Activated gamma-delta T cell treated with anti-CD3 and anti-CD28 coated beads, Interleukin-2, amount 50 U/mL, for 16 hours (primary cell): Measurements from ENCODE around the gene FKBP8.
"Not testable (repeated sequence)": the region's sequence is repeated elsewhere in the genome, so short reads cannot be mapped to it uniquely, and the experiment has no call there.

Experiments used
- DNase-seq: peaks from one replicate; pipeline ENCODE4 v3.0.0-alpha.2; 2020; ENCODE audit warnings: low read depth

FKBP8 gene

DNA sequence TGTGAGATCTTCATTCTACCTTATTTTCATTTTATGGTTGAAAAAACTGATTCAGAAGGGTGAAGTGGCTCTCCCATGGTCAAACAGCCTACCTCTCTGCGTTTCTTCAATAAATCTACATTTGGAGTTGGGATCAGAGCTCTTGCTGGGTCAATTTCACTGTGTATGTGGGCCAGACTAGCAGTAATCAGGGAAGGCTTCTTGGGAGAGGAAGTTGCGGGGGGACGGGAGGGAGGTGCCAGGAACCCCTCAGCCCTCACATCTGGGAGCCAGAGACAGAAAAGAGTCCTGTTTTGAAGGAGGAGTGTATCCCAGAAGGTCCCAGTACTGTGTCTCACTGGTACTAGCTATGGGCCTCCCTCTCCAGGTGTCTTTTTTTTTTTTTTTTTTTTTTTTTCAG is 15.2 kb upstream of the FKBP8 start:
- no peak for DNase-seq

DNA sequence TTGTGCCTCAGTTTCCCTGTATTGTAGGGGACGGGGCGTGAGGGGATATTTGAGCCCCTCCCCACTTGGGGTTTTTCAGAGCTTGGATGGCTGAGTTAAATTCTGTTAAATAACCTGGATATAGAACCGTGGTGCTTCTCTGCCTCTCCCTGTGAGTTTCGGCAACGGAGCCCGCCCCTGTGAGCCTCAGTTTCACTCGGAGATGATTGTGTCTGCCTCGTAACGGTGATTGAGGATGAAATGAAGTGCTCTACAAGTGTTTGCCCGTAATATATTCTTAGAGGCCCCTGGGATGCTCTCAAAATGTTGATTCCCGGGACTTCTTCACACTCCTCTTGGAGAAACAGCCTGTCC is 14.8 kb upstream of the FKBP8 start:
- no peak for DNase-seq

DNA sequence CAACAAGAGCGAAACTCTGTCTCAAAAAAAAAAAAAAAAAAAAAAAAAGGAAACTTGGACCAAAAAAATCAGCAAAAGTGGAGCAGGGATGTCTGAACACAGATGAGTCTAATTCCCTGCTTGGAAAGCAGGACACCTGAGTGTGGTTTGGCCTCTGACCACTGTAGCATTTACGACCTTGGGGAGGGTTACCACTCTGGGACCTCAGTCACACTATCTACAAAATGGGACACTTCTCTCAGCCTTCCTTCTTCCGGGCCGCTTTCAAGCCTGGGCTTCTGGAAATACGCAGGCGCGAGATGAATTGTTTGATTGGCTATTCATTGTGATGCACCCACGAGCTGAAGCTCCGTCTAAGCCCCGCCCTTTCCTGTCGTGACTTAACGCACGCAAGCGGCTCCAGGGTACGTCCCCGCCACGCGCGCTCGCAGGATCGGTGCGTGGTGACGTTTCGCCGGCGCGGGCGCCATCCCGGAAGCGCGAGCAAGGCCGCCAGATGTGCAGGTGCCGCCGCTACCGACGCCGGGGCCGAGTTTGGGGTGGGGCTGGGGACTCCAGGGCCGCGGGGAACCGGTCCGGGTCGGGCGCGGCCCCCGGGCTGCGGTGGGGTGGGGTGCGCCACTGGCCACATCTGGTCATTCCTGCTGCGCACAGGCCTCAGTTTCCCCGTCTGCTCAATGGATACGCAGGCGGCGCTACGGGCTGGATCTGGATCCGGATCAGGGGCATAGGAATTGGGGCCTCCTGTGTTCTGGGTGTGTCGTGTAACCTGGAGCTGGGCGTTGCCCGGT is 14.2 kb upstream of the FKBP8 start, which contains the start of gene KXD1:
Gene KXD1 (plus strand): TSS at position 460 of the 791 bp plus-strand sequence. CDS start 4,187 bp downstream, outside the sequence.
- peak; percentile 97 for DNase-seq

DNA sequence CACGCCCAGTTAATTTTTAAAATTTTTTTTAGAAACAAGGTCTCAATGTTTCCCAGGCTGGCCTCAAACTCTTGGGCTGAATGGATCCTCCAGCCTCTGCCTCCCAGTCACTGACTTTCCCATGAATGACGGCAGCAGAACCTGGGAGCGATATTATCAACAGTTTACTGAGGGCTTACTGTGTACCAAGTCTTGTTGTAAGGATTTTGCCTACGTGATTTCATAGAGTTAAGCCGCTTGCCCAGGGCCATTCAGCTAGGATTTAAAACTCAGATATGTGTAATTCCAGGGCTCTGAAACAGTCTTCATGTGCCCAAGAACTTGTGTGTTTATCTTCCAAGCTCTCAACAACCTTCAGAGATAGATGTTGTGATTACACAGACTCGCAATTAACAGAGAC is 8.3 kb upstream of the FKBP8 start:
- no peak for DNase-seq

DNA sequence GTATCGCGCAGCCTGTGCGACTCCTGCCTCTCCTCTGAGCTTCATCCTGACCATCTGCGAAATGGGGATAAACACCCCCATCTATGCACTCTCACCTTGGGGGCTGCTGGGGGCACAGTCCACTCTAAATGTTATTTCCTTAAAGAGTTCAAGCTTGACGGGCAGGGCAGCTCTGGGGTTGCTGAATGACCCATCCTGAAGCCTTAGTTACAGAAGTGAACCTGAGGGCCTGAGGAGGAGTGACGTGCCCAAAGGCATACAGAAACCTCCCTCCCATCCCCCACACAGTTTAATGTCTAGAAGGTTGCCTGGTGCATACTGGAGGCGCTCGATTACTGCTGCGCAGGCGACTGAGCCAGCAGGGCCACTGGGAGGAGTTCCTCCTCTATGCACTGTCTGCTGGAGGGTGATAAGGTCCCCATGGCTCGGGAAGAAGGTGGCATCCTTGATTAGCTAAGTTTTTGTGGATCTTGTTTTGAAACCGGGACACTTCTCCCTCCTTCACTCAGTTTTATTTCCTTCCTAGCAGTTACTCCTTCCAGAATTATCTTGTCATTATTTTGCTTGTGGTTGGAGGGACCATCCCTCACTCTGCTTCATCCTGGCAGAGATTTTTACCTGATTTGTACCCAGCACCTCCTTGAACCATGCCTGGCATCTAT is 572 bp upstream of the FKBP8 start:
- DNase-seq, result peak; percentile 44

DNA sequence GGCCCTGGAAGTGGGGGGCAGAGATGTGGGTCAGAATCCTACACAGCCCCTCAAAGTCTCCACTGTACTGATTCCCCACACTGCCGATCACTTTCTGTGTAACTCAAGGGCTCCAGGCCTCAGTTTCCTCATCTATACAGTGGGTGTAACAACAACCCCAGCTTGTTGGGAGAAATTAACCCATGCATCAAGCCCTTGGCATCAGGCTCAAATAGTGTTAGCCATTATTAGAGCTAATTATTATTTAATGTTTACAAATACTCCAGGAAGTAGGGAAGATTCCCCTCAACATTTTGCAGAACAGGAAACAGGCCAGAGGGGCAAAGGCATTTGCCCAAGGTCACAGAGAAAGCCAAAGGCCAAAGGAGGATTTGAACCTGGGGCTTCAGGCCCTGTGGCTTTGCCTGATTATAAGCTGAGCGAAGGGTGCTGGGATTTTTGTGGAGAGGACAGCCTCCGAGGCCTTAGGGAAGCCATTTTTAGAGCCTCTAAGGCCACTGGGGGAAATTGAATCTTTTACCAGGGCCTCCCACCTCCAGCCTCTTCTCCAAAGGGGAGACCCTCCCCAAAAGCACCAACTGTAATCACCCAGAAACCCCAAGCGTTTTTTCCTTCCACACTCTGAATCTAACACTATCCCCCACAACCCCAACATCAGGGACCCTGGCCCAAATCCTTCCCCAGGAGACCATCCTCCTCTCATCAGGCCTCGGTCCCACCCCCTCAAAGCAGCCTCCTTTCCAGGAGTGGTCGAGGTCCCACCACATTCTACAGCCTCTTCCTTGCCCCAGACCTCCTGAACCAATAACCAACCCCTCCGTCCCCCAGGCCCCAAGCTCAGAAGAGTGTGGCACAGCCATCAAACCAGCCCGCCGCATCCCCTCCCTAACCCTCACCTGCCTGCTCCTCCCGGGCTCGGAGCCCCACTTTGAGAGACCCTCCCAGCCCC is 1.1 kb downstream of the FKBP8 start:
- DNase-seq, result no peak

DNA sequence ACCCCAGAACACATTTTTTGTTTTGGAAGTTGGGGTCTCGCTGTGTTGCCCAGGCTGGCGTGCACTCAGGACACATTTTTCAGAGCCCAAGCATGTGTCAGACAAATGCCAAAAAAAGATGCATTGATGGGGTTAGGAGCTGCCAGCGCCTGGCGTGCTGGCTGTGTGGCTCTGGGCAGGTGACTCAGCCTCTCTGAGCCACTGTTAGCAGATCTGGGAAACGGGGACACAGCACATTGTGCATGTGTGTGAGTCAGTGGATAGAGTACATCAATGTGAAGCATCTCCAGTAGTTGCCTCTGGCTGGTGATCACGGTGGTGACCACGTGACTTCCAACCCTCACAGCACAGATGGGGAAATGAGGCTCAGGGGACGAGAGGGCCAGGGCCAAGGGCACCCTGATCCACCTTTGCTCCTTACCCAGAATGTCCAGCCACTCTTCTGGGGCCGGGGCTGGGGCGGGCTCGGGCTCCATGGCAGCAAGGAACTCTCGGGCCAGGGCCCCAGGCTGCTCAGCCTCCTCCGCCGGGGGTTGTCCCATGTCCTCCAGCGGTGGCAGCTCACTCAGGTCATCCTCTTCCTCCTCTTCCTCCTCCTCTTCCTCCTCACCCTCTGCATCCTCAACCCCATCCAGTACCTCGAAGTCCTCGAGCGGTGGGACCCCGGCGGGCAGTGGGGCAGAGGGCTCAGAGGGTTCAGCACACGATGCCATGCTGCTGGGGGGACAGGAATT is 1.9 kb downstream of the FKBP8 start:
- no peak for DNase-seq

DNA sequence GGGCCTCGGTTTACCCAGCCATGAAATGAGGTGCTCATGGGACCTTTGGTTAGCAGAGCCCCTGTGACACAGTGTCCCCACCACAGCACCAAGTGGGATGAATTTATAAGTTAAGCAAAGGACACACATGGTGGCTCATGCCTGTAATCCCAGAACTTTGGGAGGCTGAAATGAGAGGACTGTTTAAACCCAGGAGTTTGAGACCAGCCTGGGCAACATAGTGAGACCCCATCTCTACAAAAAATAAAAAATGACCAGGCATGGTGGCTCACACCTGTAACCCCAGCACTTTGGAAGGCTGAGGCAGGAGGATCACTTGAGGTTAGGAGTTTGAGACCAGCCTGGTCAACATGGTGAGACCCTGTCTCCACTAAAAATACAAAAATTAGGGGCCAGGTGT is 3.2 kb downstream of the FKBP8 start:
- not testable (repeated sequence) for DNase-seq

DNA sequence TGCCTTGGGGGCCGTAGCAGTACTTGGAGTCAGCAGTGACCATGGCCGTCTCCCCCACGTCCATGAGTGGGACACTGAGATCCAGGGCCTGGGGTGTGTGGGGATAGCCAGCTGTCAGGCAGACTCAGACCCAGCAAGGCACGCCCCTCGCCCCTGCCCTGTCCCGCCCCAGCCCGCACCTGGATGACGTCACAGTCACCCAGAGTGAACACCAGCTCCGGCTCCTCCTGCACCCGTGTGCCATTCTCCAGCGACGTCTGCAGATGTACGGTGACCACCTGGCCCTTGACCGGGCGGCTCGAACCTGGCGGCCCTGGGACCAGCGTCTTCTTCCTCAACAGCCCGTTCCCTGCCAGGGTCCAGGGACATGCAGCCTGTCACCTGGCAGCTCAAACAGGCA is 4.0 kb downstream of the FKBP8 start:
- no peak for DNase-seq

DNA sequence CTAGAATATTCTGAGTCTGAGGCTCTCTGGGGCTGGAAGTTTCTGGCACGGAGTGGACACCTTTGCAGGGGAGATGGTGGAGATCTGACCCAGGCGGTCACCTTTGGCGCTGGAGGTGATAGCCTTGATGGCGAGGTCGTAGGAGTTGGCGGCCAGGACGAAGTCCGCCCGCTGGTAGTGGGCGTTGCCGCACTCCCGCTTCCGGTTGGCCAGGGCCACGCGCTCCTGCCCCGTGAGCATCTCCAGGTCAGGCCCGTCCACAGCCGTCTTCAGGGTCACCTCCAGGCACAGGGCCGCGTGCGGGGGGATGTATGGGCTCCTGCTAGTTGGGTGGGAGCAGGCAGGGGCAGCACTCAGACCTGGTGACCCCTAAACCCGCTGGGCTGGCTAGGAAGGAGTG is 5.3 kb downstream of the FKBP8 start:
- no peak for DNase-seq

DNA sequence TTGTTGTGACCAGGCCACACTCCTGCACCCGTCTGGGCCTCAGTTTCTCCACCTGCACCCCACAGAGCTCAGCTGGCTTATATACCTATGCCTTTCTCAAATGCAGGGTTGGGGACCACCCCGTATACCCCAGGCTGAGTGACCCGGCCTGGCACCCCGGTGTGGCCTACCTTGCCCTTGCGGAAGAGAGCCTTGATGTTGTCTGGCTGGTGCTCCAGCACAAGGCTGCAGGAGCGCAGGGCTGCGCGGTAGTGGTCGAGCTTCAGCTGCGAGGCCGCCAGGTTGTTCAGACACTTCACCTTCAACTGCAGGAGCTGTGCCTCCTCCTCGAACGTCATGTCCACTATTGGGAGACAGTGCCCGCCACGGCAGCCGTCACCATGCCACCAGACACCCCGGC is 5.9 kb downstream of the FKBP8 start:
- DNase-seq, result no peak

DNA sequence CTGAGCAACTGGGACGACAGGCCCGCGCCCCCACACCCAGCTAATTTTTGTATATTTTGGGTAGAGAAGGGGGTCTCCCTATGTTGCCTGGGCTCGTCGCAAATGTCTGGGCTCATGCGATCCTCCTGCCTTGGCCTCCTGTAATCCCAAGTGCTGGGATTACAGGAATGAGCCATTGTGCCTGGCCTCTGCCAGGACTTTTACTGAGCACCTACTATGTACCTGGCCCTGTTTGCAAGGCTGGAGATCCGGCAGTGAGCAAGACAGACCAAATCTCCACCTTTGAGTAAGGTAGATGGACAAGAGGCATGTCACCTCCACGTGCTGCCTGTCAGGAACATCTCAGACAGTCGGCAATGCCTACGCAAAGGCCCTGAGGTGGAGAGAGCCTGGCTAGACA is 6.9 kb downstream of the FKBP8 start:
- DNase-seq, result no peak

DNA sequence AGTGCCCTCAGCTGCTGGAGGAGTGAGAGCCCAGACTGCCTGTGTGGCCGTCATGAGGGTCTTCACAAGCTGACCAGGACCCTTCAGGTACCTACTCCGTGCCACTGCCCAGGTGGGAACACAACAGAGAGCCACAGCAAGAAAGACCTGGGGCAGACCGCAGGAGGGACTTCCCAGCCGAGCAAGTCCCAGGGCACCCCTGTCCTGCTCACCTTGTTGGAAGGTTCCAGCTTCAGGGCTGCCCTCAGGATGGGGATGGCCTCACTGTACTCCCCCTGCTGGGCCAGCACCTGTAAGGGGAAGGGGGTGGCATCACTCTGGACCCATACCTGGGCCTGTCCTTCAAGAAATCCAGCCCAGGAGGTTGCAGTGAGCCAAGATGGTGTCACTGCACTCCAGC is 10.3 kb downstream of the FKBP8 start:
- DNase-seq, result no peak

DNA sequence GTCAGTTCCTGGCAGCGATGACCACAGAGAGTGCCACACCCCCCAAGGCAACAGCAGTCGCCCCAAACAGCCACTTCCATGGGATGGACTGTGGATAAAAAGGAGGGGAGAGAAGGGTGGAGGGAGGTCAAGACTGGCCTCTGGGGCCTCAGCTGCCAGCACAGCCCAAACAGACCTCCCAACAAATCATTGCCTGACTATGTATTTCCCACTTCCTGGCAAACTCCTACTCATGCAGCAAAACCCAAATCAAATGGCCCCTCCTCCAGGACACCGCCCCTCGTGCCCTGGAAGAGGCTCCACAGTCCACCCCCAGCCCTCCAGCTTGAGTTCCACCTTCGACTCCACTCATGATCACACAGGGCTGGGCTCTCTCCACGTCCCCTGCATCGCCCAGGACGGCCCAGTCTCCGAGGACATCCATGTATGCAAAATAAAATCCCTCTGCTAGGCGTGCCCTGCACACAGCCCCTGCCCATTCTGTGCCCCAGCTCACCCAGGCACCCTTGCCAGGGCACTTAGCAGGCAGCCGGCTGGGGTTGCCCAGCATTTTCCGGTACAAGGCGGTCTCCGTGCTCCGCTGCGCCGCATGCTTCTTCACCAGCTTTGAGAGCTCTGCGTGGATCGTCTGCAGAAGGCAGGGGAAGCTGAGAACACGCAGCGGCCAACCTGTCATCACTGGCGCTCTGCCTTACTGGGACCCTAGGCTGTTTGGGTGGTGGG is 11.0 kb downstream of the FKBP8 start:
- DNase-seq, result no peak

DNA sequence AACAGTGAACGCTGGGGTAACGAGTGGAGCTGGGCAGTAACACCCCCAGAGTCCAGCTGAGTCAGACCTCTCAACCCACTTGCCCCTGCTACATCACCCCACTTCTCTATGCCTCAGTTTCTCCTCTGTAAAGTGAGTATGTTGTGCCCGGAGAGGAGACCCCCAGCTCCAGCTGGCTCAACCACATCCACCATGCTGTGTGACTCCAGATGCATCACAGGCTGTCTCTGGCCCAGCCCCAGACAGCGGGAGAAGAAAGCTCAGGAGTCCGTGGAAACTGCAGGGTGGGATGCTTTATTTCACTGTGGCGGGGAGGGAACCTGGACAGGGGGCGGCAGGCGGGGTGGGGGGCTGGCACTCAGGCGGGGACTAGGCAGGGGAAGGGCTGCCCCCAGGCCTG is 11.9 kb downstream of the FKBP8 start:
- no peak for DNase-seq

DNA sequence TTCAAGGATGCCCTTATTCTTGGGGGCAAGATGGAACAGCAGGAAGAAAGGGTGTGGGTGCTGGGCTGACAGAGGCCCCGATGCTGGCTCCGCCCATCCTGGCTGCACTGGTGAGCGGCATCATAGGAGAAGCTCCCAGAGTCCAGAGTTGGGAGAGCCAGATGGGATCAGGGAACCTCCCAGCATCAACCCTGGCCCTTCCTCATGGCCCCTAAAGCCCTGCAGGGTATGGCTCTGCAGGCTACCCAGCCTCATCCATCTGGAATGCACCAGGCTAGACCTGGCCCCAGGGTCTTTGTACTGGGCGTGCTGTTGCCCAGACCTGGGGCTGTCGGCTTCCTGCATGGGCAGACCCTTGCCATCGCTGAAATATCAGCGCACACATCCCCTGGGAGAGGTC is 13.6 kb downstream of the FKBP8 start:
- DNase-seq, result no peak

DNA sequence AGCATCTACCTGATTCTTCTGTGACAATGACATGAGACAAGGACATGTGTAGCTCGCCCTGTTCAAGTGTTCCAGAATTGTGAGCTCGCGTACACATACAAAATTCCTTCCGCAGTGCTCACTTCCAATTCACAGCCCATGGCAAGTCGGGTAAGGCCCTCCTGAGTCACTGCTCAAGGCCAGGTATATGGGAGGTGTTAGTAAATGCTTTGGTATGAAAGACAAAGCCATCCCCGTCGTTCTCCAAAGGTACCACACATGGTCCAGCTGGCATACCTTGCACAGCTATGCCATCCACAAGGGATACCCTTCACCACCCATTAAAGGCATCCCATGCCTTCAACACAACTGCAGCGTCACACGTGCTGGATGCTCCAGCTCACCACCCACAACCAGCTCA is 17.1 kb downstream of the FKBP8 start:
- DNase-seq, result no peak

DNA sequence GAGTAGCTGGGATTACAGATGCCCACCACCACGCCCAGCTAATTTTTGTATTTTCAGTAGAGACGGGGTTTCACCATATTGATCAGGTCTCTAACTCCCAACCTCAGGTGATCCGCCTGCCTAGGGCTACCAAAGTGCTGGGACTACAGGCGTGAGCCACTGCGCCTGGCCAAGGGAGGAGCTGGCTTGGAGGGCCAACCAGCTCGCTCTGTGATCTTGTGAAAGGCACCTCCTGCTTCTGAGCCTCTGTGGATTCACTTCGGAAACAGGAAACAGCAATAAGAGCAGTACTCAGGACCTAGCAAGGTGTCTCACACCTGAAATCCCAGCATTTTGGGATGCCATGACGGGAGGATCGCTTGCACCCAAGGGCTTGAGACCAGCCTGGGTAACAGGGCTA is 19.5 kb downstream of the FKBP8 start:
- no peak for DNase-seq

DNA sequence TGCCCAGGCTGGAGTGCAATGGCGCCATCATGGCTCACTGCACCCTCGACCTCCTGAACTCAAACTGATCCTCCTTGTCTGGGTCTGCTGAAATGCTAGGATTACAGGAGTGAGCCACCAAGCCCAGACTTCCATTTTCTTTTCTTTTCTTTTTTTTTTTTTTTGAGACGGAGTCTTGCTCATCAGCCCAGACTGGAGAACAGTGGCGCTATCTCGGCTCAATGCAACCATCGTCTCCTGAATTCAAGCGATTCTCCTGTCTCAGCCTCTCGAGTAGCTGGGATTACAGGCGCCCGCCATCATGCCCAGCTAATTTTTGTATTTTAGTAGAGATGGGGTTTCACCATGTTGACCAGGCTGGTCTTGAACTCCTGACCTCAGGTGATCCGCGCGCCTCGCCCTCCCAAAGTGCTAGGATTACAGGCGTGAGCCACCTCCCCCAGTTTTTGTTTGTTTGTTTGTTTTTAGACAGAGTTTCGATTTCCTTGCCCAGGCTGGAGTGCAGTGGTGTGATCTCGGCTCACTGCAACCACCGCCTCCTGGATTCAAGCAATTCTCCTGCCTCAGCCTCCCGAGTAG is 20.4 kb downstream of the FKBP8 start:
- not testable (repeated sequence) for DNase-seq

DNA sequence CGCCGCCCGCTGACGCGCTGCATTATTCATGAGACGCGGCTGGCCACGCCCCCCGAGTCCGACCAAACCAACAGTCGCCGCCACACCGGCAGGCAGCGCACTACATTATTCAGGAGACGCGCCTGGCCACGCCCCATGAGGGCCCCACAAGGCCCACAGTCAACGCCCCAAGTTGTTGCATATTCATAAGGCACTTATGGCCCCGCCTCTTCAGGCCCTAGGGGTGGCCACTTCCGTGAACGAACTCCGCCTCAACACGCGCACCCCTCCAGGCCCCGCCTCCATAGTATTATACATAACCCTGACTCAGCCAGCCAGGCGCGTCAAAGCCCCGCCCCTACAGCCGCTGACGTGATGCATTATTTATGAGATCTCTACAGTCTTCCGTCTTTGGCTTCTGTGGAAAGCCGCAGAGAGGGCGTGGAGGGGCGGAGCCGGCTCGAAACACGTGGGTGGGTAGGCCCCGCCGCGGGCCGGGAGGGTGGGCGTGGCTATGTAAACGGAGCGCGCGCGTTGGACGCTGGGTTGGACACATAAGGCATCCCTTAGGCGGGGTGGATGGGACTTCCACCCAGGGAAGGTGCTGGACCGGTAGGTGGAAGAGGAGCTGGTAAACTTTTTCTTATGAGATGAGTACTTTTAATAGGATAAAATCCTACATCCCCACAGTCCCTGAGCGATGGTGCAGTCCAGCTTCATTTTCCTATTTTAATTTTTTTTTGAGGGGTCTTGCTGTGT is 21.1 kb downstream of the FKBP8 start:
- peak; percentile 100 for DNase-seq
